ENCODE data around the gene UPK1B.

Gene UPK1B

DNA sequence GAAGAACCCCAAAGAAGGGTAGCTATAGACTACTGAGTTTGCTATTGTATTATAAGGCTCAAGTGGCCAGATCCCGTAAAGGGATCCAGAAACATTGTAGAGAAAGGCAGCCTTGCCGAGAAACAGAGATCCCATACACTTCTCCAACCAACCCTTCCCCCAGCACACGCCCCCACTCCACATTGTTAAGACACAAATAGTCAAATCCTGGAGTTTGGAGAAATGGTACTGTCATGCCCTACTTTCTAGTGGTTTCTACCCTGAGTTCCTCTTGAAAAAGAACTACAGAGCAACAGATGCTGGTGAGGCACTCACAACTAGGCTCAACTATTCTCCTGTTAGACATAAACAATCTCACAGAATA is 34.1 kb downstream of the UPK1B start:
- no peak for TF ChIP-seq TAF1 (IDR thresholded peaks at IDR 0.05; ENCODE audit: borderline replicate concordance, insufficient read depth, low read length)
- TF ChIP-seq SIN3A (IDR thresholded peaks at IDR 0.05; ENCODE audit: borderline replicate concordance, insufficient read depth, low read length), result no peak
- no peak for TF ChIP-seq FOXP2 (optimal IDR thresholded peaks at IDR 0.05; ENCODE audit: borderline replicate concordance, extremely low read depth, extremely low read length, insufficient read depth)
- TF ChIP-seq REST (IDR thresholded peaks at IDR 0.05; ENCODE audit: insufficient read depth in 1 of 2, low read depth in 2 of 2, low read length in 2 of 2), result no peak
- no peak for TF ChIP-seq POLR2AphosphoS5 (IDR thresholded peaks at IDR 0.05; ENCODE audit: low read depth, low read length)

DNA sequence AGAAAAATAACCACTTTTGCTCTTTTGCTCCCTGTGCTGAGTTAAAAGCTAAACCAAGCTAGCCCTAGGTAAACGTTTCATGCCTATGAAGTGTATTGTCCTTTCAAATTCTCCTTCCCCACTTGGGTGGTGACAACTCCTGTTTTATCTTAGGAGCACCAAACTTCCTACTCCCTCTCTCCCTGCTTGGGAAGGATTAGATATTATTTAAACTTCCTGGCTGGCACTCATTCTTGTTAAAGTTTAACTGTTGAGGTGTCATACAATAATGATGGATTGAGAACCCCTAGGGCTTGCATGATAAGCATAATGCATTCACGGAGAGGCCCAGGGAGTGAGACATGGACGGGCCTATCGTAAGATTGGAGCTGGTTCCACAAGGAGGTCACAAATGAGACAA is 37.8 kb downstream of the UPK1B start:
- no peak for TF ChIP-seq FOXP2 (optimal IDR thresholded peaks at IDR 0.05; ENCODE audit: borderline replicate concordance, extremely low read depth, extremely low read length, insufficient read depth)
- TF ChIP-seq POLR2AphosphoS5 (IDR thresholded peaks at IDR 0.05; ENCODE audit: low read depth, low read length), result no peak
- TF ChIP-seq REST (IDR thresholded peaks at IDR 0.05; ENCODE audit: insufficient read depth in 1 of 2, low read depth in 2 of 2, low read length in 2 of 2), result no peak
- TF ChIP-seq SIN3A (IDR thresholded peaks at IDR 0.05; ENCODE audit: borderline replicate concordance, insufficient read depth, low read length), result no peak
- TF ChIP-seq TAF1 (IDR thresholded peaks at IDR 0.05; ENCODE audit: borderline replicate concordance, insufficient read depth, low read length), result no peak

GRCh38 chr3:119211803-119212202 is 38.4 kb downstream of the UPK1B start:
- no peak for TF ChIP-seq FOXP2 (optimal IDR thresholded peaks at IDR 0.05; ENCODE audit: borderline replicate concordance, extremely low read depth, extremely low read length, insufficient read depth)
- TF ChIP-seq TAF1 (IDR thresholded peaks at IDR 0.05; ENCODE audit: borderline replicate concordance, insufficient read depth, low read length), result no peak
- no peak for TF ChIP-seq SIN3A (IDR thresholded peaks at IDR 0.05; ENCODE audit: borderline replicate concordance, insufficient read depth, low read length)
- no peak for TF ChIP-seq POLR2AphosphoS5 (IDR thresholded peaks at IDR 0.05; ENCODE audit: low read depth, low read length)
- no peak for TF ChIP-seq REST (IDR thresholded peaks at IDR 0.05; ENCODE audit: insufficient read depth in 1 of 2, low read depth in 2 of 2, low read length in 2 of 2)

DNA sequence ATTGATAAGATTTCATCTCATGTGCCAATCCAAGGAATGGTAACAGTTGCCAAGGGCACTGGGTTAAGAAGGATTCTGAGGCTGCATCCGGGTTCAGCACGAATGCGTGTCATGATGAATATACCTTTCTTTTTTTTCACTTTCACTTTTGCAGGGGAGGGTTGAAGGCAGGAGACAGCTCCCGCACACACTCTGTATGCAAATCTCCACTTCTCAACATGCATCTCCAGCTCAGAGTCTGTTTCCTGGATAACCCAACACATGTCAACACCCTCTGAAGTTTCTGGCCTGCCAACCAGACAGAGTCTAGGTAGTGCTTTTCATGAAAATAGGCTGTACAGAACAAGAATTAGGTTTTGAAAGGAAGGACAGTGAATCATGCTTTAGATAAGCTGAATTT is 45.7 kb downstream of the UPK1B start:
- TF ChIP-seq POLR2AphosphoS5 (IDR thresholded peaks at IDR 0.05; ENCODE audit: low read depth, low read length), result no peak
- no peak for TF ChIP-seq FOXP2 (optimal IDR thresholded peaks at IDR 0.05; ENCODE audit: borderline replicate concordance, extremely low read depth, extremely low read length, insufficient read depth)
- TF ChIP-seq TAF1 (IDR thresholded peaks at IDR 0.05; ENCODE audit: borderline replicate concordance, insufficient read depth, low read length), result no peak
- TF ChIP-seq REST (IDR thresholded peaks at IDR 0.05; ENCODE audit: insufficient read depth in 1 of 2, low read depth in 2 of 2, low read length in 2 of 2), result no peak
- TF ChIP-seq SIN3A (IDR thresholded peaks at IDR 0.05; ENCODE audit: borderline replicate concordance, insufficient read depth, low read length), result no peak

GRCh38 chr3:119220198-119220597 is 46.8 kb downstream of the UPK1B start:
- no peak for TF ChIP-seq FOXP2 (optimal IDR thresholded peaks at IDR 0.05; ENCODE audit: borderline replicate concordance, extremely low read depth, extremely low read length, insufficient read depth)
- no peak for TF ChIP-seq REST (IDR thresholded peaks at IDR 0.05; ENCODE audit: insufficient read depth in 1 of 2, low read depth in 2 of 2, low read length in 2 of 2)
- TF ChIP-seq TAF1 (IDR thresholded peaks at IDR 0.05; ENCODE audit: borderline replicate concordance, insufficient read depth, low read length), result no peak
- TF ChIP-seq POLR2AphosphoS5 (IDR thresholded peaks at IDR 0.05; ENCODE audit: low read depth, low read length), result no peak
- no peak for TF ChIP-seq SIN3A (IDR thresholded peaks at IDR 0.05; ENCODE audit: borderline replicate concordance, insufficient read depth, low read length)
